SU-DHL-6 (cell line): Measurements from ENCODE around the gene PXK.

Source experiments
- H2AFZ ChIP-seq: fragments of 200-600 bp; sonication (generic); 2 replicates; pipeline ENCODE4 v1.6.1; 2014; ENCODE audit warnings: low read depth, mild to moderate bottlenecking, moderate library complexity, mixed read lengths, antibody characterized with exemption, low read length; ENCODE audit not compliant: severe bottlenecking
- H3F3A ChIP-seq: fragments of 200-600 bp; shearing (Covaris generic); 2 replicates; pipeline ENCODE4 v1.6.0; 2016; ENCODE audit warnings: antibody characterized with exemption, mild to moderate bottlenecking; ENCODE audit not compliant: insufficient read depth
- H3K27ac ChIP-seq: fragments of 200-600 bp; sonication (generic); 2 replicates; pipeline ENCODE4 v1.5.1; 2016; ENCODE audit warnings: low read depth, mild to moderate bottlenecking, low read length, moderate library complexity, mixed read lengths
- H3K27me3 ChIP-seq: fragments of 200-600 bp; sonication (generic), shearing (Covaris generic); 2 replicates; pipeline ENCODE4 v1.6.0; 2014; ENCODE audit warnings: mild to moderate bottlenecking, low read length
- H3K36me3 ChIP-seq: fragments of 200-600 bp; sonication (generic); 2 replicates; pipeline ENCODE4 v1.6.1; 2014; ENCODE audit warnings: mild to moderate bottlenecking, low read length, mixed read lengths
- H3K4me2 ChIP-seq: fragments of 300-600, 200-600 bp; shearing (Covaris generic), sonication (generic); 2 replicates; pipeline ENCODE4 v1.6.0; 2014; ENCODE audit warnings: low read length, low read depth, mild to moderate bottlenecking; ENCODE audit not compliant: poor library complexity, severe bottlenecking
- H3K4me3 ChIP-seq: fragments of 200-600 bp; sonication (generic); 2 replicates; pipeline ENCODE4 v1.5.1; 2014; ENCODE audit warnings: antibody characterized with exemption, low read length, mild to moderate bottlenecking, mixed read lengths; ENCODE audit not compliant: insufficient read depth, poor library complexity, severe bottlenecking
- H3K79me2 ChIP-seq: fragments of 200-600 bp; sonication (generic); 2 replicates; pipeline ENCODE4 v1.6.1; 2014; ENCODE audit warnings: mild to moderate bottlenecking, low read length, moderate library complexity; ENCODE audit not compliant: insufficient read depth
- H3K9ac ChIP-seq: fragments of 200-600 bp; sonication (generic); 2 replicates; pipeline ENCODE4 v1.7.0; 2014; ENCODE audit warnings: mild to moderate bottlenecking, low read length
- H3K9me2 ChIP-seq: fragments of 200-600 bp; sonication (generic); replicated peaks from 2 replicates; pipeline ENCODE4 v1.6.1; 2014; ENCODE audit warnings: low read length; ENCODE audit not compliant: insufficient read depth
- H3K9me3 ChIP-seq: fragments of 200-600 bp; sonication (generic); 2 replicates; pipeline ENCODE4 v1.6.1; 2014; ENCODE audit warnings: low read length, mixed read lengths; ENCODE audit not compliant: insufficient read depth
- H4K20me1 ChIP-seq: fragments of 200-600 bp; sonication (generic); 2 replicates; pipeline ENCODE4 v1.6.1; 2014; ENCODE audit warnings: low read depth, mild to moderate bottlenecking, antibody characterized with exemption, low read length, moderate library complexity, mixed read lengths
- EZH2phosphoT487 ChIP-seq: fragments of 200-600 bp; sonication (generic), shearing (Covaris generic); conservative IDR thresholded peaks from 2 replicates; pipeline ENCODE4 v1.6.1; 2018; ENCODE audit warnings: mild to moderate bottlenecking, antibody characterized with exemption, low read length, moderate library complexity, mixed read lengths
- TF ChIP-seq, protein P1 (sequence below): fragments of 200-600 bp; sonication (generic); IDR thresholded peaks from one replicate; pipeline ENCODE4 v1.5.1; 2017; ENCODE audit warnings: antibody characterized with exemption, mild to moderate bottlenecking, low read length, moderate library complexity; ENCODE audit not compliant: insufficient read depth, poor library complexity, severe bottlenecking

The PXK gene

DNA sequence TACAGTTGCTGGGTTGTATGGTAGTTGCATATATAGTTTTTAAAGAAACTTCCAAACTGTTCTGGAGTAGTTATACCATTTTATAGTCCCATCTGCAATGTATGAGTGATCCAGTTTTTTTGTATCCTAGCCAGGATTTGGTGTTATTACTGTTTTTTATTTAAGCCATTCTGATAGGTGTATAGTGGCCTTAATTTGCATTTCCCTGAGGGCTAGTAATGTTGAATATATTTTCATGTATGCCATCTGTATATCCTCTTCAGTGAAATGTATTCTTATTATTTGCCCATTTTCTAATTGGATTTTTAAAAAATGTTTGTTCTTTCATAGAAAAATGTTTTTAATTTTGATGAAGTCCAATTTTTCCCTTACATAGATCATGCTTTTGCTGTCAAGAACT lies 29.2 kb downstream of the PXK start:
- peaks cover 12% of the 10 kb centered on the region; the same call in 1 of the 2 replicates for H4K20me1 ChIP-seq
- H3K4me2 ChIP-seq: no peak overlapping the region
- H3K4me3 ChIP-seq: no peak overlapping the region
- peaks cover 14% of the 10 kb centered on the region; the same call in 1 of the 2 replicates for H3F3A ChIP-seq
- H3K9me2 ChIP-seq: no peaks in the 10 kb centered on the region
- no peak overlapping the region for H2AFZ ChIP-seq
- H3K9me3 ChIP-seq: no peaks in the 10 kb centered on the region
- TF ChIP-seq EZH2phosphoT487: no peak
- TF ChIP-seq, protein P1, sequence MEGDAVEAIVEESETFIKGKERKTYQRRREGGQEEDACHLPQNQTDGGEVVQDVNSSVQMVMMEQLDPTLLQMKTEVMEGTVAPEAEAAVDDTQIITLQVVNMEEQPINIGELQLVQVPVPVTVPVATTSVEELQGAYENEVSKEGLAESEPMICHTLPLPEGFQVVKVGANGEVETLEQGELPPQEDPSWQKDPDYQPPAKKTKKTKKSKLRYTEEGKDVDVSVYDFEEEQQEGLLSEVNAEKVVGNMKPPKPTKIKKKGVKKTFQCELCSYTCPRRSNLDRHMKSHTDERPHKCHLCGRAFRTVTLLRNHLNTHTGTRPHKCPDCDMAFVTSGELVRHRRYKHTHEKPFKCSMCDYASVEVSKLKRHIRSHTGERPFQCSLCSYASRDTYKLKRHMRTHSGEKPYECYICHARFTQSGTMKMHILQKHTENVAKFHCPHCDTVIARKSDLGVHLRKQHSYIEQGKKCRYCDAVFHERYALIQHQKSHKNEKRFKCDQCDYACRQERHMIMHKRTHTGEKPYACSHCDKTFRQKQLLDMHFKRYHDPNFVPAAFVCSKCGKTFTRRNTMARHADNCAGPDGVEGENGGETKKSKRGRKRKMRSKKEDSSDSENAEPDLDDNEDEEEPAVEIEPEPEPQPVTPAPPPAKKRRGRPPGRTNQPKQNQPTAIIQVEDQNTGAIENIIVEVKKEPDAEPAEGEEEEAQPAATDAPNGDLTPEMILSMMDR: no peak
- peak overlapping the region; percentile 11; the same call in 1 of the 2 replicates for H3K27ac ChIP-seq
- H3K36me3 ChIP-seq: no peaks in the 10 kb centered on the region
- peaks cover 97% of the 10 kb centered on the region for H3K79me2 ChIP-seq
- no peak overlapping the region for H3K9ac ChIP-seq
- H3K27me3 ChIP-seq: no peaks in the 10 kb centered on the region

DNA sequence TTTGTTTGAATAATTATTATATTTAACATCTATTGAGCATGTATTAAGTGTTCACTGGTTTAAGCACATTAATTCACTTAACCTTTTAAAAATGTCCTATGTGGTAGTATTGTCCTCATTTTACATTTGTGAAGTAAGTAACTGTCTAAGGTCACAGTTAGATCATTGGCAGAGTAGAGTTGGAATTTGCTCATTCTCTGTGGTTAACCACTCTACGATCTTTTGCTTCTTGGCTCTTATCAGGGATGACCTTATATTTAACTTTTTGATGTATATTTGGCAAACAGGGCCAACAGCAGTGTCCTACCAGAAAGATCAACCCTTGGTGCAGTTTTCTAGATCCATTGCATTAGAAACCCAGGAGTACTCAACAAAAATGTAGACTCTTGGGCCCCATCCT lies 34.0 kb downstream of the PXK start:
- Histone ChIP-seq H3K4me3 (no peak overlapping the region), H4K20me1 (peaks cover 12% of the 10 kb centered on the region; the same call in 1 of the 2 replicates), H3F3A (peaks cover 5% of the 10 kb centered on the region; the same call in 1 of the 2 replicates), H3K9me3 (no peaks in the 10 kb centered on the region), H3K9me2 (no peaks in the 10 kb centered on the region), H3K79me2 (peaks cover 90% of the 10 kb centered on the region), H3K9ac (no peak overlapping the region), H3K4me2 (no peak overlapping the region), H2AFZ (no peak overlapping the region), H3K27me3 (no peaks in the 10 kb centered on the region), H3K27ac (no peak overlapping the region), H3K36me3 (peaks cover 5% of the 10 kb centered on the region; the same call in 1 of the 2 replicates)
- TF ChIP-seq EZH2phosphoT487: no peak
- TF ChIP-seq, protein P1: no peak

GRCh38 chr3:58369038-58369437 lies 36.3 kb downstream of the PXK start:
- no peaks in the 10 kb centered on the region for H3K27me3 ChIP-seq
- peaks cover 12% of the 10 kb centered on the region; the same call in 1 of the 2 replicates for H4K20me1 ChIP-seq
- no peaks in the 10 kb centered on the region for H3K9me2 ChIP-seq
- H3F3A ChIP-seq: no peaks in the 10 kb centered on the region
- TF ChIP-seq, protein P1: no peak
- TF ChIP-seq EZH2phosphoT487: no peak
- no peak overlapping the region for H2AFZ ChIP-seq
- peaks cover 5% of the 10 kb centered on the region; the same call in 1 of the 2 replicates for H3K36me3 ChIP-seq
- H3K79me2 ChIP-seq: peaks cover 69% of the 10 kb centered on the region
- no peak overlapping the region for H3K4me2 ChIP-seq
- H3K9me3 ChIP-seq: no peaks in the 10 kb centered on the region
- H3K27ac ChIP-seq: no peak overlapping the region
- H3K4me3 ChIP-seq: no peak overlapping the region
- no peak overlapping the region for H3K9ac ChIP-seq
